GM23248 (cell line): ENCODE results near the gene KAT5. TPM values are rescaled to one million over a fixed set of nuclear protein-coding genes. Genes with fewer than 3 reads are reported as not detected.
"Not testable (repeated sequence)": the region's sequence is repeated elsewhere in the genome, so short reads cannot be mapped to it uniquely, and the experiment has no call there.

Experiments used
- DNase-seq: peaks from one replicate; pipeline ENCODE4 v3.0.0-alpha.2; 2015
- H2AFZ ChIP-seq: fragments of 200-600 bp; sonication (generic); 2 replicates; pipeline ENCODE4 v1.6.1; 2016; ENCODE audit warnings: antibody characterized with exemption
- H3F3A ChIP-seq: fragments of 200-600 bp; sonication (generic); 2 replicates; pipeline ENCODE4 v1.6.1; 2016; ENCODE audit warnings: mild to moderate bottlenecking, antibody characterized with exemption, mixed run types; ENCODE audit not compliant: insufficient read depth
- H3K27ac ChIP-seq: fragments of 200-600 bp; sonication (generic); 2 replicates; pipeline ENCODE4 v1.5.1; 2016; ENCODE audit warnings: mild to moderate bottlenecking
- H3K27me3 ChIP-seq: fragments of 200-600 bp; sonication (generic); replicated peaks from 2 replicates; pipeline ENCODE4 v1.6.1; 2016; ENCODE audit warnings: mild to moderate bottlenecking; ENCODE audit not compliant: insufficient read depth
- H3K36me3 ChIP-seq: fragments of 200-600 bp; sonication (generic); 2 replicates; pipeline ENCODE4 v1.6.1; 2016; ENCODE audit warnings: low read depth, mild to moderate bottlenecking
- H3K4me1 ChIP-seq: fragments of 200-600 bp; sonication (generic); 2 replicates; pipeline ENCODE4 v1.6.1; 2016; ENCODE audit warnings: mild to moderate bottlenecking; ENCODE audit not compliant: insufficient read depth
- H3K4me2 ChIP-seq: fragments of 200-600 bp; sonication (generic); one replicate; pipeline ENCODE4 v1.6.1; 2016; ENCODE audit warnings: mild to moderate bottlenecking; ENCODE audit not compliant: unreplicated experiment
- H3K4me3 ChIP-seq: fragments of 200-600 bp; sonication (generic); 2 replicates; pipeline ENCODE4 v1.5.1; 2016; ENCODE audit warnings: mild to moderate bottlenecking
- H3K79me2 ChIP-seq: fragments of 200-600 bp; sonication (generic); 2 replicates; pipeline ENCODE4 v1.6.1; 2016; ENCODE audit warnings: mild to moderate bottlenecking; ENCODE audit not compliant: insufficient read depth
- H3K9ac ChIP-seq: fragments of 200-600 bp; sonication (generic); 2 replicates; pipeline ENCODE4 v1.6.1; 2016; ENCODE audit warnings: mild to moderate bottlenecking
- H3K9me2 ChIP-seq: fragments of 200-600 bp; sonication (generic); 2 replicates; pipeline ENCODE4 v1.6.1; 2016; ENCODE audit warnings: mixed run types, mild to moderate bottlenecking, moderate library complexity; ENCODE audit not compliant: insufficient read depth
- H3K9me3 ChIP-seq: fragments of 200-600 bp; sonication (generic); one replicate; pipeline ENCODE4 v1.6.1; 2017; ENCODE audit warnings: low read depth
- H4K20me1 ChIP-seq: fragments of 200-600 bp; sonication (generic); 2 replicates; pipeline ENCODE4 v1.6.0; 2016; ENCODE audit not compliant: insufficient read depth
- EZH2 ChIP-seq: fragments of 200-600 bp; sonication (generic); IDR thresholded peaks from 2 replicates; pipeline ENCODE4 v1.6.1; 2018; ENCODE audit warnings: antibody characterized with exemption, mild to moderate bottlenecking; ENCODE audit not compliant: insufficient read depth, poor library complexity, severe bottlenecking
- EZH2phosphoT487 ChIP-seq: fragments of 200-600 bp; sonication (generic); IDR thresholded peaks from 2 replicates; pipeline ENCODE4 v1.6.1; 2018; ENCODE audit warnings: antibody characterized with exemption, moderate library complexity, mild to moderate bottlenecking, low read depth; ENCODE audit not compliant: insufficient read depth
- WGBS, 2 experiments: methylation state at CpG; one replicate each; pipeline ENCODE4 v1.1.6; 2015 to 2017; ENCODE audit warnings: low lambda C conversion rate in 2 of 2, low coverage in 1 of 2; ENCODE audit errors: missing lambda C conversion rate in 2 of 2; 5-methylcytosine and 5-hydroxymethylcytosine counted together
- in situ Hi-C: fragments of 300-500 bp; cut with MboI; formaldehyde crosslinking; loops from 2 replicates; pipeline ENCODE4 v1.15.0; 2020
- polyA plus RNA-seq: library from polyadenylated mRNA; unstranded; fragments of >200 nt; fragmentation: Nextera tagmentation; extraction: Ambion mirVana; gene quantifications from 2 replicates; pipeline ENCODE4 v1.2.1, GENCODE V29; 2016
- total RNA-seq: library from RNA; depleted of rRNA; stranded (reverse); fragments of >200 nt; shearing (Covaris generic); gene quantifications from 2 replicates; pipeline ENCODE4 v1.2.3, GENCODE V29; 2014

Gene KAT5
- total and polyA plus RNA-seq, 2 experiments from 2014 or later = 29.5 to 36.6 TPM

GRCh38 chr11:65730461-65730860, 18.4 kb downstream of the KAT5 start:
- Histone ChIP-seq H4K20me1 (no peaks in the 10 kb centered on the region), H3K9ac (no peak overlapping the region), H3K9me3 (no peaks in the 10 kb centered on the region), H3K79me2 (no peaks in the 10 kb centered on the region), H2AFZ (no peak overlapping the region), H3K36me3 (no peaks in the 10 kb centered on the region), H3F3A (no peaks in the 10 kb centered on the region), H3K4me3 (no peak overlapping the region), H3K4me2 (no peak overlapping the region), H3K4me1 (no peaks in the 10 kb centered on the region), H3K27ac (no peak overlapping the region), H3K9me2 (no peaks in the 10 kb centered on the region), H3K27me3 (peaks cover 3% of the 10 kb centered on the region; the same call in 1 of the 2 replicates)
- DNase-seq = no peak
- in situ Hi-C loops = no loop called here
- TF ChIP-seq EZH2phosphoT487 (no peak), EZH2 (no peak)
- 50 to 56% methylated on average over 5 of the region's 5 CpGs for WGBS, 2 experiments

- H4K20me1 ChIP-seq, H3K9me3 ChIP-seq, H3K4me1 ChIP-seq, H3K27me3 ChIP-seq, H3K9me2 ChIP-seq, H3K36me3 ChIP-seq, H3K9ac ChIP-seq, H3K27ac ChIP-seq, H3K79me2 ChIP-seq, in situ Hi-C loops, H3K4me2 ChIP-seq, H3F3A ChIP-seq, H3K4me3 ChIP-seq, DNase-seq, H2AFZ ChIP-seq: not testable (repeated sequence)
- WGBS, 2 experiments = 29% methylated on average over 4 of the region's 4 CpGs
These were observed 23.1 kb downstream of the KAT5 start for GRCh38 chr11:65735111-65735510.

- Histone ChIP-seq H3K79me2 (no peaks in the 10 kb centered on the region), H3K4me3 (no peak overlapping the region), H3F3A (no peaks in the 10 kb centered on the region), H3K9me3 (no peaks in the 10 kb centered on the region), H3K36me3 (no peaks in the 10 kb centered on the region), H2AFZ (no peak overlapping the region), H3K4me2 (no peak overlapping the region), H3K9ac (no peak overlapping the region), H3K9me2 (no peaks in the 10 kb centered on the region), H3K4me1 (no peaks in the 10 kb centered on the region), H4K20me1 (no peaks in the 10 kb centered on the region), H3K27me3 (peaks cover 3% of the 10 kb centered on the region), H3K27ac (no peak overlapping the region)
- in situ Hi-C loops = no loop called here
- no peak for TF ChIP-seq EZH2
- TF ChIP-seq EZH2phosphoT487 = no peak
- no peak for DNase-seq
These were observed 24.8 kb downstream of the KAT5 start for GRCh38 chr11:65736810-65737209.

GRCh38 chr11:65739022-65739421, 27.0 kb downstream of the KAT5 start:
- H2AFZ ChIP-seq = no peak overlapping the region
- in situ Hi-C loops = no loop called here
- H3K9ac ChIP-seq = no peak overlapping the region
- H3K9me3 ChIP-seq = no peaks in the 10 kb centered on the region
- H3K4me3 ChIP-seq = no peak overlapping the region
- H3K36me3 ChIP-seq = no peaks in the 10 kb centered on the region
- peaks cover 3% of the 10 kb centered on the region for H3K27me3 ChIP-seq
- no peak for DNase-seq
- WGBS, 2 experiments = 51 to 68% methylated on average over 2 of the region's 2 CpGs
- no peak overlapping the region for H3K27ac ChIP-seq
- H4K20me1 ChIP-seq = no peaks in the 10 kb centered on the region
- H3K4me2 ChIP-seq = no peak overlapping the region
- no peaks in the 10 kb centered on the region for H3K4me1 ChIP-seq
- no peaks in the 10 kb centered on the region for H3K9me2 ChIP-seq
- H3K79me2 ChIP-seq = no peaks in the 10 kb centered on the region
- no peaks in the 10 kb centered on the region for H3F3A ChIP-seq
- TF ChIP-seq EZH2 = no peak
- TF ChIP-seq EZH2phosphoT487 = no peak

- Histone ChIP-seq H3K79me2 (no peaks in the 10 kb centered on the region), H3K4me1 (no peaks in the 10 kb centered on the region), H3K27ac (no peak overlapping the region), H2AFZ (no peak overlapping the region), H3K9me2 (no peaks in the 10 kb centered on the region), H3K4me2 (no peak overlapping the region), H4K20me1 (no peaks in the 10 kb centered on the region), H3F3A (no peaks in the 10 kb centered on the region), H3K9ac (no peak overlapping the region), H3K9me3 (no peaks in the 10 kb centered on the region), H3K27me3 (peaks cover 3% of the 10 kb centered on the region; the same call in 1 of the 2 replicates), H3K36me3 (no peaks in the 10 kb centered on the region), H3K4me3 (no peak overlapping the region)
- 58 to 67% methylated on average over 8 of the region's 8 CpGs for WGBS, 2 experiments
- in situ Hi-C loops = no loop called here
- TF ChIP-seq EZH2phosphoT487 (no peak), EZH2 (no peak)
- DNase-seq = no peak
These were observed 29.1 kb downstream of the KAT5 start for GRCh38 chr11:65741185-65741584.
